Measurements from ENCODE around the gene UBE2O. TPM values are rescaled to one million over a fixed set of nuclear protein-coding genes. Genes with fewer than 3 reads are reported as not detected.

The UBE2O gene
- total RNA-seq, 4 donors from 2014 or later, result 20.5 to 75.1 (median 31.6) TPM

- TF ChIP-seq POLR2A (IDR thresholded peaks at IDR 0.05) (no peak), CTCF (IDR thresholded peaks at IDR 0.05) (no peak)
- H3K9me3 ChIP-seq, result no peaks in the 10 kb centered on the region
- H3K4me3 ChIP-seq, result no peak overlapping the region
- H3K27ac ChIP-seq, result no peak overlapping the region
- no peak for DNase-seq
- H3K27me3 ChIP-seq, result no peaks in the 10 kb centered on the region
- H3K36me3 ChIP-seq, result peaks cover 0 to 77% (median 0%) of the 10 kb centered on the region in 3 donors
- H3K4me1 ChIP-seq, result no peaks in the 10 kb centered on the region
Measured at GRCh38 chr17:76394166-76394565, 58.8 kb downstream of the UBE2O start.

DNA sequence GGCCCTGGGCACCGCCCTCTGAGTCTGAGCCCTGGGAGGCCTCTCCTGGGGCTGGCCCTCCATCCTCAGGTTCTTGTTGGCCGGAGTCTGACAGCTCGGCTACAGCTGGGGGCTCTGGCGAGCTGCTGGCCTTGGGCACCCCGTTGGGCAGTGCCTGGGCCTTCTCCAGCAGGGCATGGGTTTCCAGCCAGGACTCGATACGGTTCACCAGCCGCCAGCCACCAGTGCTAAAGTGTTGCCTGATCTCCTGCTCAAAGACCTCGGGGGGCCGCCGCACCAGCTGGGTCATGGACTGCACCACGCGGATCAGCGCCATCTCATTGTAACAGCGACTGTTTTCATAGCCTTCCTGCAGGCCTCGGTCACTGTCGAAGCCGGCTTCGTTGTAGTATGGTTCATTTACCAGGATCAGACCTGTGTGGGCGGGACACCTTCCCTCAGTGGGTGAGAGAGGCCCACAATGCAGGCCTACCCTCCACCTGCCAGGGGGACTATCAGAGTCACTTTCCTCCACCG, 61.7 kb downstream of the UBE2O start:
- DNase-seq, result peak in 1 of 3 donors; percentile 41
- H3K9me3 ChIP-seq, result no peaks in the 10 kb centered on the region
- no peaks in the 10 kb centered on the region for H3K27me3 ChIP-seq
- H3K4me1 ChIP-seq, result peaks cover 0 to 1% (median 0%) of the 10 kb centered on the region in 4 donors
- no peak overlapping the region for H3K27ac ChIP-seq
- H3K36me3 ChIP-seq, result peaks cover 0 to 51% (median 0%) of the 10 kb centered on the region in 3 donors
- no peak overlapping the region for H3K4me3 ChIP-seq
- no peak for TF ChIP-seq CTCF (IDR thresholded peaks at IDR 0.05)
- no peak for TF ChIP-seq POLR2A (IDR thresholded peaks at IDR 0.05)

DNA sequence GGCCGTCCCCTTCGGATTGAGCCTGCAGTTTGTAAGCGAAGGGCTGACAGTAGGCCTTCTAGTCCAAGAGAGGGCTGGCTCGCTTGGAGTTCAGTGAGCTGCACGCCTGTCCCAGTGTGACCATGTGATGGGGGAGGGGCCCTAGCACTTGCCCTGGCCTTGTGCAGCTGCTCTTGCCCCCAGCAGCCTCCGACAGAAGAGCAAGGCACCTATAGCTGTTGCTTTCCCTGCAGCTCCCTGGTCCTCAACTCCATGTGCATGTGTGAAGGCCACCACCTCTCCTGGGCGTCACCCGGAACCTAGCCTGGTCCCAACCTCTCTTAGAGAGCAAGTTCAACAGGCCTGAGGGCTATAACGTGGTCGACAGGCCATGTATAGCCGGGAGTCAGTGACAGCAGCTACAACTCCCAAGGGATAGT, 62.9 kb downstream of the UBE2O start:
- no peaks in the 10 kb centered on the region for H3K9me3 ChIP-seq
- no peak overlapping the region for H3K4me3 ChIP-seq
- no peak overlapping the region for H3K27ac ChIP-seq
- TF ChIP-seq CTCF (IDR thresholded peaks at IDR 0.05) (no peak), POLR2A (IDR thresholded peaks at IDR 0.05) (no peak)
- H3K27me3 ChIP-seq, result no peaks in the 10 kb centered on the region
- peaks cover 0 to 38% (median 0%) of the 10 kb centered on the region in 3 donors for H3K36me3 ChIP-seq
- no peak for DNase-seq
- peaks cover 0 to 14% (median 6%) of the 10 kb centered on the region in 4 donors for H3K4me1 ChIP-seq

- no peaks in the 10 kb centered on the region for H3K9me3 ChIP-seq
- H3K36me3 ChIP-seq, result peaks cover 0 to 30% (median 0%) of the 10 kb centered on the region in 3 donors
- H3K27ac ChIP-seq, result no peak overlapping the region
- DNase-seq, result peak in 1 of 3 donors; percentile 49
- TF ChIP-seq CTCF (IDR thresholded peaks at IDR 0.05) (no peak), POLR2A (IDR thresholded peaks at IDR 0.05) (no peak)
- peaks cover 0 to 19% (median 11%) of the 10 kb centered on the region in 4 donors for H3K4me1 ChIP-seq
- no peak overlapping the region for H3K4me3 ChIP-seq
- H3K27me3 ChIP-seq, result no peaks in the 10 kb centered on the region
Measured at GRCh38 chr17:76388966-76389888, 63.7 kb downstream of the UBE2O start.

DNA sequence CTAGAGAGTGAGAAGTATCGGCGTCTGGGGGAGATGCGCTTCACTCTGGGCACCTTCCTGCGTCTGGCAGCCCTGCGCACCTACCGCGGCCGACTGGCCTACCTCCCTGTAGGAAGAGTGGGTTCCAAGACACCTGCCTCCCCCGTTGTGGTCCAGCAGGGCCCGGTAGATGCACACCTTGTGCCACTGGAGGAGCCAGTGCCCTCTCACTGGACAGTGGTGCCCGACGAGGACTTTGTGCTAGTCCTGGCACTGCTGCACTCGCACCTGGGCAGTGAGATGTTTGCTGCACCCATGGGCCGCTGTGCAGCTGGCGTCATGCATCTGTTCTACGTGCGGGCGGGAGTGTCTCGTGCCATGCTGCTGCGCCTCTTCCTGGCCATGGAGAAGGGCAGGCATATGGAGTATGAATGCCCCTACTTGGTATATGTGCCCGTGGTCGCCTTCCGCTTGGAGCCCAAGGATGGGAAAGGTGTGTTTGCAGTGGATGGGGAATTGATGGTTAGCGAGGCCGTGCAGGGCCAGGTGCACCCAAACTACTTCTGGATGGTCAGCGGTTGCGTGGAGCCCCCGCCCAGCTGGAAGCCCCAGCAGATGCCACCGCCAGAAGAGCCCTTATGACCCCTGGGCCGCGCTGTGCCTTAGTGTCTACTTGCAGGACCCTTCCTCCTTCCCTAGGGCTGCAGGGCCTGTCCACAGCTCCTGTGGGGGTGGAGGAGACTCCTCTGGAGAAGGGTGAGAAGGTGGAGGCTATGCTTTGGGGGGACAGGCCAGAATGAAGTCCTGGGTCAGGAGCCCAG, 65.8 kb downstream of the UBE2O start:
- no peaks in the 10 kb centered on the region for H3K27me3 ChIP-seq
- no peak overlapping the region for H3K4me3 ChIP-seq
- TF ChIP-seq POLR2A (IDR thresholded peaks at IDR 0.05) (no peak), CTCF (IDR thresholded peaks at IDR 0.05) (no peak)
- H3K4me1 ChIP-seq, result peaks cover 3 to 38% (median 20%) of the 10 kb centered on the region in 4 donors
- H3K9me3 ChIP-seq, result no peaks in the 10 kb centered on the region
- DNase-seq, result peak in 1 of 3 donors; percentile 51
- no peak overlapping the region for H3K27ac ChIP-seq
- H3K36me3 ChIP-seq, result peaks cover 0 to 18% (median 0%) of the 10 kb centered on the region in 3 donors

All from Peyer's patch (tissue), 4 donors.